ENCODE data around the gene DEFB110.
A peak's percentile ranks its signal among the peaks of the same experiment; 100 is the strongest.

Gene DEFB110

GRCh38 chr6:49987749-49988148 is 34.0 kb downstream of the DEFB110 start:
- Histone ChIP-seq H3K18ac (ENCODE audit: low read length) (no peak overlapping the region), H3K14ac (ENCODE audit: low read length) (no peak overlapping the region), H3K9me3 (ENCODE audit: insufficient read depth, low read depth, low read length) (peaks cover 1% of the 10 kb centered on the region), H3K4ac (ENCODE audit: low read depth, low read length) (no peak overlapping the region), H2AK5ac (ENCODE audit: low read length) (no peak overlapping the region), H3K36me3 (ENCODE audit: control insufficient read depth in 1 of 2, insufficient read depth in 2 of 2, low read length in 2 of 2) (no peaks in the 10 kb centered on the region), H2BK120ac (ENCODE audit: insufficient read depth, low read length, poor library complexity) (no peak overlapping the region), H3K27me3 (ENCODE audit: insufficient read depth, low read length) (no peaks in the 10 kb centered on the region), H2AFZ (ENCODE audit: insufficient read depth, low read length, poor library complexity) (no peak overlapping the region), H3K79me2 (ENCODE audit: control insufficient read depth, insufficient read depth, low read length, poor library complexity) (no peaks in the 10 kb centered on the region), H3K27ac (ENCODE audit: low read depth, low read length) (no peak overlapping the region), H4K8ac (ENCODE audit: low read depth, low read length) (no peak overlapping the region), H2BK12ac (ENCODE audit: low read length) (no peak overlapping the region), H3K9ac (ENCODE audit: low read length) (no peak overlapping the region), H4K91ac (ENCODE audit: low read depth, low read length) (no peak overlapping the region), H3K79me1 (ENCODE audit: low read length) (no peaks in the 10 kb centered on the region), H3K4me2 (ENCODE audit: low read length) (no peak overlapping the region), H3K23ac (ENCODE audit: low read length) (no peak overlapping the region), H3K4me1 (ENCODE audit: control insufficient read depth in 1 of 2, insufficient read depth in 2 of 2, low read length in 2 of 2) (no peaks in the 10 kb centered on the region), H4K12ac (ENCODE audit: low read depth, low read length) (no peak overlapping the region), H3K4me3 (ENCODE audit: low read depth, low read length) (no peak overlapping the region), H2BK5ac (ENCODE audit: low read depth, low read length, poor library complexity) (no peak overlapping the region)
- DNase-seq, result no peak
- WGBS (ENCODE audit: extremely low coverage, insufficient coverage, insufficient read length), result no CpG with 5 or more reads among the region's 2 CpGs

- WGBS (ENCODE audit: extremely low coverage, insufficient coverage, insufficient read length), result no CpG with 5 or more reads among the region's 1 CpG
- H2BK12ac ChIP-seq (ENCODE audit: low read length), result no peak overlapping the region
Observed at GRCh38 chr6:49986551-49986950, 35.2 kb downstream of the DEFB110 start.

GRCh38 chr6:49982046-49982445 is 39.7 kb downstream of the DEFB110 start:
- Histone ChIP-seq H3K14ac (ENCODE audit: low read length) (no peak overlapping the region), H3K4me1 (ENCODE audit: control insufficient read depth in 1 of 2, insufficient read depth in 2 of 2, low read length in 2 of 2) (no peaks in the 10 kb centered on the region), H3K18ac (ENCODE audit: low read length) (no peak overlapping the region), H3K79me2 (ENCODE audit: control insufficient read depth, insufficient read depth, low read length, poor library complexity) (no peaks in the 10 kb centered on the region), H3K27ac (ENCODE audit: low read depth, low read length) (peak overlapping the region; percentile 34), H3K36me3 (ENCODE audit: control insufficient read depth in 1 of 2, insufficient read depth in 2 of 2, low read length in 2 of 2) (no peaks in the 10 kb centered on the region), H3K4me3 (ENCODE audit: low read depth, low read length) (no peak overlapping the region), H2AFZ (ENCODE audit: insufficient read depth, low read length, poor library complexity) (no peak overlapping the region), H4K8ac (ENCODE audit: low read depth, low read length) (no peak overlapping the region), H3K27me3 (ENCODE audit: insufficient read depth, low read length) (no peaks in the 10 kb centered on the region), H3K9me3 (ENCODE audit: insufficient read depth, low read depth, low read length) (no peaks in the 10 kb centered on the region), H3K4me2 (ENCODE audit: low read length) (no peak overlapping the region), H2BK120ac (ENCODE audit: insufficient read depth, low read length, poor library complexity) (no peak overlapping the region), H2AK5ac (ENCODE audit: low read length) (no peak overlapping the region), H3K79me1 (ENCODE audit: low read length) (no peaks in the 10 kb centered on the region), H3K4ac (ENCODE audit: low read depth, low read length) (no peak overlapping the region), H4K91ac (ENCODE audit: low read depth, low read length) (no peak overlapping the region), H3K23ac (ENCODE audit: low read length) (no peak overlapping the region), H2BK12ac (ENCODE audit: low read length) (no peak overlapping the region), H2BK5ac (ENCODE audit: low read depth, low read length, poor library complexity) (no peak overlapping the region), H3K9ac (ENCODE audit: low read length) (no peak overlapping the region), H4K12ac (ENCODE audit: low read depth, low read length) (no peak overlapping the region)
- no peak for DNase-seq
- no CpG with 5 or more reads among the region's 2 CpGs for WGBS (ENCODE audit: extremely low coverage, insufficient coverage, insufficient read length)

More at GRCh38 chr6:49986551-49986950, 35.2 kb downstream of the DEFB110 start:
- Histone ChIP-seq H3K9me3 (ENCODE audit: insufficient read depth, low read depth, low read length) (peaks cover 1% of the 10 kb centered on the region), H3K4me1 (ENCODE audit: control insufficient read depth in 1 of 2, insufficient read depth in 2 of 2, low read length in 2 of 2) (no peaks in the 10 kb centered on the region), H3K18ac (ENCODE audit: low read length) (no peak overlapping the region), H2BK5ac (ENCODE audit: low read depth, low read length, poor library complexity) (no peak overlapping the region), H3K4ac (ENCODE audit: low read depth, low read length) (no peak overlapping the region), H4K91ac (ENCODE audit: low read depth, low read length) (no peak overlapping the region), H3K4me2 (ENCODE audit: low read length) (no peak overlapping the region), H3K27ac (ENCODE audit: low read depth, low read length) (no peak overlapping the region), H2AFZ (ENCODE audit: insufficient read depth, low read length, poor library complexity) (no peak overlapping the region), H3K27me3 (ENCODE audit: insufficient read depth, low read length) (no peaks in the 10 kb centered on the region), H3K14ac (ENCODE audit: low read length) (no peak overlapping the region), H3K36me3 (ENCODE audit: control insufficient read depth in 1 of 2, insufficient read depth in 2 of 2, low read length in 2 of 2) (no peaks in the 10 kb centered on the region), H3K79me2 (ENCODE audit: control insufficient read depth, insufficient read depth, low read length, poor library complexity) (no peaks in the 10 kb centered on the region), H4K12ac (ENCODE audit: low read depth, low read length) (no peak overlapping the region), H3K4me3 (ENCODE audit: low read depth, low read length) (no peak overlapping the region), H4K8ac (ENCODE audit: low read depth, low read length) (no peak overlapping the region), H2AK5ac (ENCODE audit: low read length) (no peak overlapping the region), H3K9ac (ENCODE audit: low read length) (no peak overlapping the region), H3K79me1 (ENCODE audit: low read length) (no peaks in the 10 kb centered on the region), H3K23ac (ENCODE audit: low read length) (no peak overlapping the region), H2BK120ac (ENCODE audit: insufficient read depth, low read length, poor library complexity) (no peak overlapping the region)
- no peak for DNase-seq

- no CpG with 5 or more reads among the region's 1 CpG for WGBS (ENCODE audit: extremely low coverage, insufficient coverage, insufficient read length)
Observed at GRCh38 chr6:49980898-49981297, 40.9 kb downstream of the DEFB110 start.

More at GRCh38 chr6:49980898-49981297, 40.9 kb downstream of the DEFB110 start:
- Histone ChIP-seq H3K9ac (ENCODE audit: low read length) (no peak overlapping the region), H4K91ac (ENCODE audit: low read depth, low read length) (no peak overlapping the region), H3K36me3 (ENCODE audit: control insufficient read depth in 1 of 2, insufficient read depth in 2 of 2, low read length in 2 of 2) (no peaks in the 10 kb centered on the region), H2AFZ (ENCODE audit: insufficient read depth, low read length, poor library complexity) (no peak overlapping the region), H2BK120ac (ENCODE audit: insufficient read depth, low read length, poor library complexity) (no peak overlapping the region), H3K18ac (ENCODE audit: low read length) (no peak overlapping the region), H3K27ac (ENCODE audit: low read depth, low read length) (no peak overlapping the region), H3K79me1 (ENCODE audit: low read length) (no peaks in the 10 kb centered on the region), H3K79me2 (ENCODE audit: control insufficient read depth, insufficient read depth, low read length, poor library complexity) (no peaks in the 10 kb centered on the region), H3K4ac (ENCODE audit: low read depth, low read length) (no peak overlapping the region), H2BK5ac (ENCODE audit: low read depth, low read length, poor library complexity) (no peak overlapping the region), H3K9me3 (ENCODE audit: insufficient read depth, low read depth, low read length) (no peaks in the 10 kb centered on the region), H3K4me3 (ENCODE audit: low read depth, low read length) (no peak overlapping the region), H2AK5ac (ENCODE audit: low read length) (no peak overlapping the region), H3K14ac (ENCODE audit: low read length) (no peak overlapping the region), H4K12ac (ENCODE audit: low read depth, low read length) (no peak overlapping the region), H3K27me3 (ENCODE audit: insufficient read depth, low read length) (no peaks in the 10 kb centered on the region), H2BK12ac (ENCODE audit: low read length) (no peak overlapping the region), H3K23ac (ENCODE audit: low read length) (no peak overlapping the region), H4K8ac (ENCODE audit: low read depth, low read length) (no peak overlapping the region), H3K4me2 (ENCODE audit: low read length) (no peak overlapping the region), H3K4me1 (ENCODE audit: control insufficient read depth in 1 of 2, insufficient read depth in 2 of 2, low read length in 2 of 2) (no peaks in the 10 kb centered on the region)
- no peak for DNase-seq

All from trophoblast cell (in vitro differentiated cells and primary cell).